CD4-positive, CD25-positive, alpha-beta regulatory T cell (primary cell): Measurements from ENCODE around the gene TM4SF18. TPM values are rescaled to one million over a fixed set of nuclear protein-coding genes. Genes with fewer than 3 reads are reported as not detected.

ENCODE experiments used
- ATAC-seq, 2 donors: fragments of 150-1000 bp; cut with Tn5 transposase; one replicate each; pipeline ENCODE4 v1.10.0; 2021; ENCODE audit warnings: low read depth in 2 of 2, moderate number of reproducible peaks in 2 of 2, moderate library complexity in 1 of 2
- DNase-seq, 3 donors: peaks; one replicate each; pipeline versions ENCODE4 v3.0.0 to v3.0.0-alpha.2; 2012 to 2022; ENCODE audit warnings: mixed read lengths in 1 of 3
- H3K27ac ChIP-seq: one replicate; pipeline ENCODE4 v1.7.0; 2013; ENCODE audit warnings: mild to moderate bottlenecking, low read length; ENCODE audit not compliant: insufficient read depth, poor library complexity, severe bottlenecking
- H3K27me3 ChIP-seq: one replicate; pipeline ENCODE4 v1.7.0; 2013; ENCODE audit warnings: low read length; ENCODE audit not compliant: control insufficient read depth, insufficient read depth
- H3K36me3 ChIP-seq: one replicate; pipeline ENCODE4 v1.7.0; 2013; ENCODE audit warnings: mild to moderate bottlenecking, low read length, moderate library complexity; ENCODE audit not compliant: control insufficient read depth, insufficient read depth
- H3K4me1 ChIP-seq: 2 replicates; pipeline ENCODE4 v1.7.0; 2013; ENCODE audit warnings: mild to moderate bottlenecking, low read length; ENCODE audit not compliant: insufficient read depth, control insufficient read depth, poor library complexity, severe bottlenecking
- H3K4me3 ChIP-seq: one replicate; pipeline ENCODE4 v1.7.0; 2013; ENCODE audit warnings: low read depth, mild to moderate bottlenecking, low read length, moderate library complexity
- H3K9me3 ChIP-seq, 2 experiments: 1 replicate in 1 of 2; 2 replicates in 1 of 2; pipeline ENCODE4 v1.7.0; 2013; ENCODE audit warnings: low read length in 2 of 2, mild to moderate bottlenecking in 1 of 2, moderate library complexity in 1 of 2; ENCODE audit not compliant: control insufficient read depth in 2 of 2
- H3K27ac Mint-ChIP-seq, 3 donors: one replicate each; pipeline ENCODE4 v1.8.0; 2020 to 2022; ENCODE audit warnings: mild to moderate bottlenecking in 3 of 3, mixed read lengths in 3 of 3, moderate library complexity in 2 of 3
- H3K27me3 Mint-ChIP-seq: one replicate; pipeline ENCODE4 v1.8.0; 2022; ENCODE audit warnings: mild to moderate bottlenecking, mixed read lengths
- H3K36me3 Mint-ChIP-seq: one replicate; pipeline ENCODE4 v1.8.0; 2020; ENCODE audit warnings: mixed read lengths
- H3K4me1 Mint-ChIP-seq, 4 donors: one replicate each; pipeline ENCODE4 v1.8.0; 2020 to 2022; ENCODE audit warnings: mixed read lengths in 4 of 4, mild to moderate bottlenecking in 1 of 4
- H3K4me3 Mint-ChIP-seq, 4 donors: one replicate each; pipeline ENCODE4 v1.8.0; 2020 to 2022; ENCODE audit warnings: mild to moderate bottlenecking in 4 of 4, mixed read lengths in 4 of 4, moderate library complexity in 3 of 4
- H3K9me3 Mint-ChIP-seq, 7 donors: one replicate each; pipeline ENCODE4 v1.8.0; 2020 to 2022; ENCODE audit warnings: mixed read lengths in 7 of 7, mild to moderate bottlenecking in 3 of 7, moderate library complexity in 2 of 7
- polyA plus RNA-seq, 4 donors: library from polyadenylated mRNA; unstranded; fragments of 300-500 nt; fragmentation: Illumina TruSeq; gene quantifications; one replicate each; pipeline ENCODE4 v1.2.3, GENCODE V29; 2021
- total RNA-seq: library from RNA; stranded (reverse); gene quantifications from one replicate; pipeline ENCODE4 v1.2.3, GENCODE V29; 2022

The TM4SF18 gene
- total and polyA plus RNA-seq, 5 donors from 2014 or later = not detected

GRCh38 chr3:149271669-149272068, 61.8 kb downstream of the TM4SF18 start:
- Histone ChIP-seq H3K36me3 (no peaks in the 10 kb centered on the region), H3K27me3 (peaks cover 4% of the 10 kb centered on the region), H3K4me3 (no peak overlapping the region), H3K27ac (no peak overlapping the region), H3K4me1 (no peaks in the 10 kb centered on the region), H3K9me3 (no peaks in the 10 kb centered on the region)
- no peaks in the 10 kb centered on the region for H3K9me3 Mint-ChIP-seq
- peaks cover under 1 to 6% (median 5%) of the 10 kb centered on the region in 4 donors for H3K4me1 Mint-ChIP-seq
- H3K36me3 Mint-ChIP-seq = no peaks in the 10 kb centered on the region
- no peak for DNase-seq
- no peak overlapping the region for H3K4me3 Mint-ChIP-seq
- H3K27ac Mint-ChIP-seq = no peak overlapping the region
- peaks cover 8% of the 10 kb centered on the region for H3K27me3 Mint-ChIP-seq
- no peak for ATAC-seq

DNA sequence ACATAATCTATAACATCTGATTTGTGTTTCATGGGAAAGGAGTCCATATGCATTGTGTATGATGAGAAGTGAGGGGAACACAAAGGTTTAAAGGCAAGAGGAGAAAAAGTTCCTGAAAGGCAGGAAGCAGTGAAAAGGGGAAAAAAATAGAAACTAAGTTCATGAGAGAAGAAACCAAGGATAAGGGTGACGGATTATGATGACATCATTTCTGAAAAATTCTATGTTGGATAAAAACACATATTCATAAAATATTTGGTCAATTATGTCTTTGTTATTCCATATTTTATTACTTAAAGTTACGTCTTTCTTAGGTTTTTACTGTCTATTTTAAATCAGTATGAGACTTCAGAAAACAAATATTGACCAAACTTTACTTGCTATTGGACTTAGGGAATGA, 63.3 kb downstream of the TM4SF18 start:
- no peak for DNase-seq

GRCh38 chr3:149269687-149270086, 63.7 kb downstream of the TM4SF18 start:
- Mint-ChIP-seq H3K27me3 (peaks cover 8% of the 10 kb centered on the region), H3K9me3 (peaks cover 0 to 3% (median 0%) of the 10 kb centered on the region in 7 donors), H3K4me1 (peaks cover 0 to 6% (median 5%) of the 10 kb centered on the region in 4 donors), H3K4me3 (no peak overlapping the region), H3K36me3 (no peaks in the 10 kb centered on the region), H3K27ac (no peak overlapping the region)
- Histone ChIP-seq H3K4me3 (no peak overlapping the region), H3K36me3 (no peaks in the 10 kb centered on the region), H3K4me1 (no peaks in the 10 kb centered on the region), H3K27ac (no peak overlapping the region), H3K9me3 (no peaks in the 10 kb centered on the region), H3K27me3 (peaks cover 2% of the 10 kb centered on the region)
- DNase-seq (no peak), ATAC-seq (no peak)

More for the DNA sequence above, 63.3 kb downstream of the TM4SF18 start:
- no peak for ATAC-seq
- H3K36me3 Mint-ChIP-seq = no peaks in the 10 kb centered on the region
- Histone ChIP-seq H3K27ac (no peak overlapping the region), H3K4me1 (no peaks in the 10 kb centered on the region), H3K27me3 (peaks cover 2% of the 10 kb centered on the region), H3K4me3 (no peak overlapping the region), H3K36me3 (no peaks in the 10 kb centered on the region), H3K9me3 (no peaks in the 10 kb centered on the region)
- H3K4me3 Mint-ChIP-seq = no peak overlapping the region
- peaks cover 8% of the 10 kb centered on the region for H3K27me3 Mint-ChIP-seq
- H3K4me1 Mint-ChIP-seq = peaks cover 0 to 6% (median 5%) of the 10 kb centered on the region in 4 donors
- no peak overlapping the region for H3K27ac Mint-ChIP-seq
- peaks cover 0 to 3% (median 0%) of the 10 kb centered on the region in 7 donors for H3K9me3 Mint-ChIP-seq

Other genes with a start within 250 kb of the TM4SF18 start
- 9.8 TPM for gene HLTF, start 247.1 kb downstream of the TM4SF18 start, total RNA-seq
- gene HLTF, start 247.1 kb downstream of the TM4SF18 start, polyA plus RNA-seq = 10 to 100 TPM; 14.9 to 18.9 (median 17.8) TPM
- gene HPS3, start 204.0 kb downstream of the TM4SF18 start, total RNA-seq = 21.9 TPM
- 10 to 100 TPM; 35.5 to 42.7 (median 37.5) TPM for gene HPS3, start 204.0 kb downstream of the TM4SF18 start, polyA plus RNA-seq
- gene CP, start 111.8 kb downstream of the TM4SF18 start, total RNA-seq = not detected
- gene CP, start 111.8 kb downstream of the TM4SF18 start, polyA plus RNA-seq = under 1 TPM in 3 of 4 donors, not detected in 1; 0.08 to 0.44 (median 0.15) TPM
- 0.44 TPM for gene TM4SF1, start 44.0 kb upstream of the TM4SF18 start, total RNA-seq
- gene TM4SF1, start 44.0 kb upstream of the TM4SF18 start, polyA plus RNA-seq = not detected
- gene TM4SF4, start 141.1 kb upstream of the TM4SF18 start, total RNA-seq = not detected
- gene TM4SF4, start 141.1 kb upstream of the TM4SF18 start, polyA plus RNA-seq = not detected